RWPE2 (cell line): ENCODE results near the gene WDHD1.
"Not testable (repeated sequence)": the region's sequence is repeated elsewhere in the genome, so short reads cannot be mapped to it uniquely, and the experiment has no call there.

ENCODE experiments used
- ATAC-seq: fragments of 200-7000 bp; cut with Tn5 transposase; 3 replicates; pipeline ENCODE4 v1.9.1; 2021; ENCODE audit warnings: low read depth
- DNase-seq: peaks from one replicate; pipeline ENCODE4 v3.0.0-alpha.2; 2020; ENCODE audit warnings: low spot score
- H3K27ac ChIP-seq: fragments of 450-650 bp; 2 replicates; pipeline ENCODE4 v1.5.1; 2017; ENCODE audit warnings: mild to moderate bottlenecking; ENCODE audit not compliant: poor library complexity, severe bottlenecking
- H3K27me3 ChIP-seq: fragments of 250-450 bp; sonication (Bioruptor Pico); 2 replicates; pipeline ENCODE4 v1.5.1; 2021; ENCODE audit warnings: mild to moderate bottlenecking, moderate library complexity; ENCODE audit not compliant: insufficient read depth, poor library complexity, severe bottlenecking
- H3K36me3 ChIP-seq: fragments of 250-450 bp; sonication (Bioruptor Pico); 2 replicates; pipeline ENCODE4 v1.5.1; 2020; ENCODE audit warnings: low read depth, mild to moderate bottlenecking, moderate library complexity
- H3K4me1 ChIP-seq: fragments of 250-450 bp; sonication (Bioruptor Pico); 2 replicates; pipeline ENCODE4 v1.5.1; 2021; ENCODE audit warnings: mild to moderate bottlenecking, moderate library complexity; ENCODE audit not compliant: insufficient read depth, poor library complexity, severe bottlenecking
- H3K4me3 ChIP-seq: fragments of 250-450 bp; sonication (Bioruptor Pico); 2 replicates; pipeline ENCODE4 v1.5.1; 2021; ENCODE audit warnings: mild to moderate bottlenecking, moderate library complexity; ENCODE audit not compliant: severe bottlenecking
- H3K9me3 ChIP-seq: fragments of 250-450 bp; sonication (Bioruptor Pico); 2 replicates; pipeline ENCODE4 v1.5.1; 2021; ENCODE audit warnings: mild to moderate bottlenecking, moderate library complexity; ENCODE audit not compliant: severe bottlenecking
- TF ChIP-seq, protein P1 (sequence below): fragments of 450-650 bp; IDR thresholded peaks from one replicate; pipeline ENCODE4 v1.5.1; 2017; ENCODE audit warnings: mild to moderate bottlenecking, moderate library complexity; ENCODE audit not compliant: poor library complexity, severe bottlenecking

WDHD1 gene

DNA sequence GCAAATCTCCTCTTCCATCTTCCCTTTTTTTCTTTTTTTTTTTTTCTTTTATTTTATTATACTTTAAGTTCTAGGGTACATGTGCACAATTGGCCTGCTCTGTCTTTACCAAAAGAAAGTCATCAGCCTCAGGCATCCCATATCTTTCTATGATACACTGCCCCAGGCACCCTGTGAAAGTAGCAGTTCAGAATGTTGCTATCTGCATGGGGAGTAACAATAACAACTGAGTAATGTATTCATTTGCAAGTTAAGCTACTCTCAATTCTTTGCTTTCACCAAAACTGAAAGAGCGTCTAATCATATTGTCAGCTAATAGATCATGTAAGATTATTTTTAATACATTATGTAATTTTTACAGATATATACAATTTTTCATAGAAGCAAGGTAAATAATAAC is 110.8 kb downstream of the WDHD1 start:
- no peak for DNase-seq
- Histone ChIP-seq H3K36me3 (no peaks in the 10 kb centered on the region), H3K9me3 (no peaks in the 10 kb centered on the region), H3K4me3 (no peak overlapping the region), H3K27ac (no peak overlapping the region), H3K27me3 (no peaks in the 10 kb centered on the region), H3K4me1 (no peaks in the 10 kb centered on the region)
- ATAC-seq = no peak
- TF ChIP-seq, protein P1, sequence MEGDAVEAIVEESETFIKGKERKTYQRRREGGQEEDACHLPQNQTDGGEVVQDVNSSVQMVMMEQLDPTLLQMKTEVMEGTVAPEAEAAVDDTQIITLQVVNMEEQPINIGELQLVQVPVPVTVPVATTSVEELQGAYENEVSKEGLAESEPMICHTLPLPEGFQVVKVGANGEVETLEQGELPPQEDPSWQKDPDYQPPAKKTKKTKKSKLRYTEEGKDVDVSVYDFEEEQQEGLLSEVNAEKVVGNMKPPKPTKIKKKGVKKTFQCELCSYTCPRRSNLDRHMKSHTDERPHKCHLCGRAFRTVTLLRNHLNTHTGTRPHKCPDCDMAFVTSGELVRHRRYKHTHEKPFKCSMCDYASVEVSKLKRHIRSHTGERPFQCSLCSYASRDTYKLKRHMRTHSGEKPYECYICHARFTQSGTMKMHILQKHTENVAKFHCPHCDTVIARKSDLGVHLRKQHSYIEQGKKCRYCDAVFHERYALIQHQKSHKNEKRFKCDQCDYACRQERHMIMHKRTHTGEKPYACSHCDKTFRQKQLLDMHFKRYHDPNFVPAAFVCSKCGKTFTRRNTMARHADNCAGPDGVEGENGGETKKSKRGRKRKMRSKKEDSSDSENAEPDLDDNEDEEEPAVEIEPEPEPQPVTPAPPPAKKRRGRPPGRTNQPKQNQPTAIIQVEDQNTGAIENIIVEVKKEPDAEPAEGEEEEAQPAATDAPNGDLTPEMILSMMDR = no peak

- DNase-seq = no peak
- TF ChIP-seq, protein P1 = no peak
Measured at GRCh38 chr14:54909817-54910558, 116.9 kb downstream of the WDHD1 start.

DNA sequence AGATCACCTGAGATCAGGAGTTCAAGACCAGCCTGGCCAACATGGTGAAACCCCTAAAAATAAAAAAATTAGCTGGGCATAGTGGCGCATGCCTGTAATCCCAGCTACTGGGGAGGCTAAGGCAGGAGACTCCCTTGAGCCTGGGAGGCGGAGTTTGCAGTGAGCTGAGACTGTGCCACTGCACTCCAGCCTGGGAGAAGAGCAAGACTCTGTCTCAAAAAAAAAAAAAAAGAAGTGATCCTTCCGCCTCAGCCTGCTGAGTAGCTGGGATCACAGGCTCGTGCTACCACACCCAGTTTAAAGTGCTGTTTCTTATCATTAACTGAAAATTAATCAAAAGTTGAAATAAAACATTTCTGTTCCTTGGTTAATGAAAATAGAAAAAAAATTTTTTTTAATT is 117.9 kb downstream of the WDHD1 start:
- DNase-seq, H3K9me3 ChIP-seq, ATAC-seq, H3K27me3 ChIP-seq, H3K36me3 ChIP-seq, H3K4me1 ChIP-seq, H3K27ac ChIP-seq, H3K4me3 ChIP-seq: not testable (repeated sequence)

More at GRCh38 chr14:54909817-54910558, 116.9 kb downstream of the WDHD1 start:
- Histone ChIP-seq H3K4me3 (no peak overlapping the region), H3K27ac (no peak overlapping the region), H3K36me3 (no peaks in the 10 kb centered on the region), H3K9me3 (no peaks in the 10 kb centered on the region), H3K27me3 (no peaks in the 10 kb centered on the region), H3K4me1 (no peaks in the 10 kb centered on the region)
- ATAC-seq = no peak

DNA sequence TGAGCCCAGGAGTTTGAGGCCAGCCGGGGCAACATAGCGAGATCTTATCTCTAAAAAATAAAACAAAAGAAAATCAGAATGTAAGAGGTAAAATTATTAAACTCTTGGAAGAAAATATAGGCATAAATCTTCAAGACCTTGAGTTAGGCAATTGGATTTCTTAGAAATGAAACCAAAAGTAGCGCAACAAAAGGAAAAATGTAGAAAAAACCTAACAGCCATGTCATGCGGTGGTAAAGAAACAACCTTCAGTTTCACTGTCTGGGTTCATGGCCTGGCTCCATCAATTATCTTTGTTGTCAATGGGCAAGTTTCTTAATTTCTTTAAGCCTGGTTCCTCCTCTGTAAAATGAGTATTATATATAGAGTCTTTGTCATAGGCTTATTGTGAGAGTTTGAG is 118.7 kb downstream of the WDHD1 start:
- DNase-seq (no peak), ATAC-seq (no peak)
- Histone ChIP-seq H3K4me3 (no peak overlapping the region), H3K27me3 (no peaks in the 10 kb centered on the region), H3K9me3 (no peaks in the 10 kb centered on the region), H3K36me3 (no peaks in the 10 kb centered on the region), H3K4me1 (no peaks in the 10 kb centered on the region), H3K27ac (no peak overlapping the region)
- TF ChIP-seq, protein P1 = no peak

DNA sequence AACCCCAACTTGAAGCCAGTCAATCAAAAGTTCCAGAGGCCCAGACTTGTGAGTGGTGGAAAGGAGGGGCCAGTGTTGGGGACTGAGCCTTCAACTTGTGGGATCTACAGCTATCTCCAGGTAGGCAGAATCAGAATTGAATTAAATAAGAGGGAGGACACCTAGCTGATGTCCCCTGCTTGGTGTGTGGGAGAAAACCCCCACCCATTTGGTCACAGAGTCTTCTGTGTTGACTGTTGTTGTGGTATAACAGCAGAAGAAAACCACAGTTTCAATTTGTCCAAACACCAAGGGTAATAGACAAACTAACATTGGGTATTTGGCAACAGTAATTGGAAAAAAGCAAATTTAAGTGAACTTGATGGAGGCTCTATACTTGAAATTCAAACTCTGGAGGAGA is 120.8 kb downstream of the WDHD1 start:
- ATAC-seq (no peak), DNase-seq (no peak)
- TF ChIP-seq, protein P1 = no peak
- Histone ChIP-seq H3K36me3 (no peaks in the 10 kb centered on the region), H3K27me3 (no peaks in the 10 kb centered on the region), H3K27ac (no peak overlapping the region), H3K9me3 (no peaks in the 10 kb centered on the region), H3K4me3 (no peak overlapping the region), H3K4me1 (peaks cover under 1% of the 10 kb centered on the region)
